K562 (cell line): ENCODE results near the gene UNC79. TPM values are rescaled to one million over a fixed set of nuclear protein-coding genes. Genes with fewer than 3 reads are reported as not detected.

Experiments
- ATAC-seq: fragments of 200-7000 bp; cut with Tn5 transposase; 3 replicates; pipeline ENCODE4 v1.9.1; 2020; ENCODE audit warnings: moderate library complexity
- BruUV-seq: library from RNA; stranded (reverse); fragments of 400-500 nt; replicated peaks from 2 replicates; lab custom pipeline; 2021; lab: Mats Ljungman, UMichigan
- CTCF ChIA-PET: fragments of 300-600 bp; formaldehyde crosslinking; extraction: SDS; loops from one replicate; lab custom pipeline; 2021; ENCODE audit warnings: low intra/inter-chr PET ratio; lab: Yijun Ruan, JAX
- POLR2A ChIA-PET: fragments of 300-600, 350-650 bp; sonication (Branson Sonifier 250); formaldehyde crosslinking; extraction: SDS; loops from one replicate; lab custom pipeline; 2021; ENCODE audit warnings: antibody characterized with exemption, inconsistent platforms; lab: Yijun Ruan, JAX
- DNase-seq, 4 experiments: peaks; one replicate each; pipeline versions ENCODE4 v3.0.0 to v3.0.0-alpha.2; 2011 to 2018; ENCODE audit warnings: low spot score in 3 of 4, mixed read lengths in 3 of 4; ENCODE audit errors: extremely low read depth in 1 of 4
- FAIRE-seq: peaks from 2 replicates; lab custom pipeline; 2011; peaks lifted over from hg19 to GRCh38; lab: Jason Lieb, UNC
- H2AFZ ChIP-seq: 2 replicates; pipeline ENCODE4 v1.6.0; 2011; ENCODE audit warnings: low read depth, low read length, control low read depth, inconsistent platforms
- H3K27ac ChIP-seq: fragments of 200-600 bp; 3 replicates; pipeline ENCODE4 v1.8.0; 2011; ENCODE audit warnings: low read depth, mild to moderate bottlenecking, control low read depth, inconsistent platforms, low read length, moderate library complexity, mixed read lengths; ENCODE audit errors: extremely low read depth
- H3K27me3 ChIP-seq, 2 experiments: fragments of 300-600 bp in 1 of 2; 2 replicates in 1 of 2; 3 replicates in 1 of 2; pipeline versions ENCODE4 v1.6.0 to v1.8.0; 2011; ENCODE audit warnings: inconsistent platforms in 2 of 2, low read length in 2 of 2, mild to moderate bottlenecking in 1 of 2, mixed read lengths in 1 of 2, moderate library complexity in 1 of 2; ENCODE audit not compliant: control insufficient read depth in 2 of 2, insufficient read depth in 2 of 2
- H3K36me3 ChIP-seq: fragments of 300-600 bp; 3 replicates; pipeline ENCODE4 v1.8.0; 2011; ENCODE audit warnings: mild to moderate bottlenecking, low read length, inconsistent platforms; ENCODE audit not compliant: control insufficient read depth, insufficient read depth
- H3K4me1 ChIP-seq, 2 experiments: fragments of 200-600 bp in 1 of 2; replicated peaks in 1 of 2; 2 replicates in 1 of 2; 3 replicates in 1 of 2; pipeline versions ENCODE4 v1.5.1 to v1.8.0; 2011; ENCODE audit warnings: inconsistent platforms in 2 of 2, low read length in 2 of 2, mild to moderate bottlenecking in 1 of 2, mixed read lengths in 1 of 2, moderate library complexity in 1 of 2; ENCODE audit not compliant: control insufficient read depth in 2 of 2, insufficient read depth in 2 of 2
- H3K4me2 ChIP-seq: 2 replicates; pipeline ENCODE4 v1.6.1; 2011; ENCODE audit warnings: low read length, control low read depth, inconsistent platforms, mixed read lengths; ENCODE audit not compliant: insufficient read depth
- H3K4me3 ChIP-seq: fragments of 200-600 bp; sonication (generic), shearing (Covaris generic); 2 replicates; pipeline ENCODE4 v1.5.1; 2016; ENCODE audit warnings: control low read depth, inconsistent platforms
- H3K79me2 ChIP-seq: fragments of 200-600 bp; 3 replicates; pipeline ENCODE4 v1.8.0; 2011; ENCODE audit warnings: low read length, inconsistent platforms; ENCODE audit not compliant: control insufficient read depth, insufficient read depth
- H3K9ac ChIP-seq, 2 experiments: 2 replicates each; pipeline versions ENCODE4 v1.6.0 to v1.6.1; 2011; ENCODE audit warnings: low read depth in 2 of 2, low read length in 2 of 2, control low read depth in 1 of 2, inconsistent platforms in 1 of 2, mild to moderate bottlenecking in 1 of 2, mixed read lengths in 1 of 2; ENCODE audit not compliant: insufficient read depth in 1 of 2
- H3K9me1 ChIP-seq: one replicate; pipeline ENCODE4 v1.6.0; 2011; ENCODE audit warnings: inconsistent platforms, mild to moderate bottlenecking, low read length, moderate library complexity; ENCODE audit not compliant: control insufficient read depth, insufficient read depth
- H3K9me3 ChIP-seq: replicated peaks from 2 replicates; pipeline ENCODE4 v1.5.1; 2011; ENCODE audit warnings: low read depth, low read length, inconsistent platforms; ENCODE audit not compliant: control insufficient read depth, insufficient read depth
- H4K20me1 ChIP-seq: replicated peaks from 2 replicates; pipeline ENCODE4 v1.6.1; 2011; ENCODE audit warnings: low read length, inconsistent platforms, mixed read lengths; ENCODE audit not compliant: control insufficient read depth, insufficient read depth
- EP300 ChIP-seq: IDR thresholded peaks from 2 replicates; pipeline ENCODE4 v1.6.1; 2012; ENCODE audit warnings: low read length, improper control_type of control experiment
- HNRNPH1 ChIP-seq: fragments of 200-400 bp; formaldehyde crosslinking; optimal IDR thresholded peaks from 2 replicates; pipeline ENCODE3; 2017; ENCODE audit warnings: low read depth, mild to moderate bottlenecking, low read length, moderate library complexity
- HNRNPLL ChIP-seq: fragments of 200-400 bp; formaldehyde crosslinking; IDR thresholded peaks from 2 replicates; pipeline ENCODE4 v1.6.1; 2017; ENCODE audit warnings: low read length, low read depth, mild to moderate bottlenecking; ENCODE audit not compliant: poor library complexity, severe bottlenecking
- KAT8 ChIP-seq: fragments of 450-650 bp; IDR thresholded peaks from 2 replicates; pipeline ENCODE4 v1.6.1; 2016; ENCODE audit warnings: low read depth, mild to moderate bottlenecking
- NCOA2 ChIP-seq, 2 experiments: fragments of 450-650 bp; IDR thresholded peaks; 2 replicates each; pipeline ENCODE4 v1.6.1; 2018; ENCODE audit warnings: mild to moderate bottlenecking in 2 of 2, moderate library complexity in 1 of 2; ENCODE audit not compliant: partially characterized antibody in 2 of 2
- NFE2 ChIP-seq: IDR thresholded peaks from 2 replicates; pipeline ENCODE4 v1.6.1; 2014; ENCODE audit warnings: antibody characterized with exemption, low read depth
- NFRKB ChIP-seq: fragments of 450-650 bp; IDR thresholded peaks from 2 replicates; pipeline ENCODE4 v1.6.1; 2016; ENCODE audit warnings: low read depth
- PHB ChIP-seq: fragments of 250-450 bp; sonication (Bioruptor Pico); IDR thresholded peaks from 2 replicates; pipeline ENCODE4 v1.5.0; 2021
- USF1 ChIP-seq: sonication (generic); formaldehyde crosslinking; IDR thresholded peaks from 2 replicates; pipeline ENCODE4 v1.9.0; 2022; ENCODE audit warnings: mild to moderate bottlenecking, missing genetic modification reagents
- USF2 ChIP-seq: sonication (generic); formaldehyde crosslinking; IDR thresholded peaks from 2 replicates; pipeline ENCODE4 v1.5.0; 2020; ENCODE audit warnings: missing genetic modification reagents
- ZEB2 ChIP-seq: fragments of 450-650 bp; IDR thresholded peaks from 2 replicates; pipeline ENCODE4 v1.6.1; 2016
- ZFP30 ChIP-seq: fragments of 250-450 bp; sonication (Bioruptor Pico); IDR thresholded peaks from 2 replicates; pipeline ENCODE4 v1.8.0; 2022; ENCODE audit warnings: moderate library complexity, mild to moderate bottlenecking, inconsistent platforms, borderline replicate concordance
- ZHX1 ChIP-seq: fragments of 150-350 bp; conservative IDR thresholded peaks from 2 replicates; pipeline ENCODE4 v1.6.1; 2014; ENCODE audit warnings: low read length
- ZNF146 ChIP-seq: IDR thresholded peaks from one replicate; pipeline ENCODE4 v1.6.1; 2018; ENCODE audit warnings: missing compliant biosample characterization; ENCODE audit not compliant: unreplicated experiment
- ZNF24 ChIP-seq: fragments of 450-650 bp; IDR thresholded peaks from 2 replicates; pipeline ENCODE4 v1.6.1; 2016
- ZNF277 ChIP-seq: fragments of 250-450 bp; sonication (Bioruptor Pico); IDR thresholded peaks from 2 replicates; pipeline ENCODE4 v1.8.0; 2022; ENCODE audit warnings: inconsistent platforms, mild to moderate bottlenecking, moderate library complexity, borderline replicate concordance
- ZNF384 ChIP-seq: IDR thresholded peaks from 2 replicates; pipeline ENCODE4 v1.6.1; 2012; ENCODE audit warnings: low read depth, low read length, improper control_type of control experiment
- ZSCAN29 ChIP-seq: fragments of 450-650 bp; IDR thresholded peaks from 2 replicates; pipeline ENCODE4 v1.6.1; 2017
- WGBS: fragments of 100-300 bp; shearing (Covaris generic); methylation state at CpG from one replicate; pipeline ENCODE4 v1.1.6; 2016; ENCODE audit warnings: low coverage, mixed read lengths; ENCODE audit not compliant: insufficient coverage; ENCODE audit errors: missing lambda C conversion rate; 5-methylcytosine and 5-hydroxymethylcytosine counted together
- in situ Hi-C: fragments of 300-500 bp; cut with MboI; formaldehyde crosslinking; loops from 4 replicates; pipeline ENCODE4 v1.15.0; 2018; ENCODE audit warnings: inconsistent platforms, mixed read lengths
- intact Hi-C: fragments of 100-400 bp; cut with micrococcal nuclease; formaldehyde crosslinking; loops from 2 replicates; pipeline ENCODE4 v1.14.2; 2022
- polyA plus RNA-seq, 8 experiments: library from polyadenylated mRNA; depleted of rRNA in 4 of 8; stranded (reverse) in 5 of 8; unstranded in 3 of 8; fragments of >200 nt; fragmentation: Nextera tagmentation in 2 of 8; fragmentation: Illumina TruSeq in 1 of 8; extraction: Ambion mirVana in 2 of 8; extraction: Trizol in 1 of 8; gene quantifications; 2 replicates each; pipeline versions ENCODE4 v1.2.1 to v1.2.3, GENCODE V29; 2011 to 2014; ENCODE audit warnings: inconsistent platforms in 1 of 8, missing spikeins in 1 of 8
- total RNA-seq, 7 experiments: library from RNA; depleted of rRNA in 6 of 7; stranded (reverse); fragments of >200 nt in 6 of 7; fragmentation: Illumina TruSeq in 2 of 7; extraction: Trizol in 2 of 7; gene quantifications; 2 replicates each; pipeline versions ENCODE4 v1.2.1 to v1.2.3, GENCODE V29; 2011 to 2021; ENCODE audit warnings: low replicate concordance in 1 of 7

The UNC79 gene
- total and polyA plus RNA-seq, 9 of the 15 experiments (the other 6 are each of a cell fraction or from before 2014, with no cell fraction given) = under 0.01 to 0.04 (median 0.01) TPM; not detected in 6

- no peaks in the 10 kb centered on the region for H3K4me1 ChIP-seq
- in situ Hi-C loops (no loop called here), intact Hi-C loops (no loop called here)
- H3K4me3 ChIP-seq = no peak overlapping the region
- POLR2A ChIA-PET = interaction anchor here (0.6 kb wide), 1 partner anchor 436 kb away, joined by 3 read pairs; no protein-coding TSS in a partner anchor
- H3K9ac ChIP-seq = no peak overlapping the region
- no peaks in the 10 kb centered on the region for H3K9me3 ChIP-seq
- no peak overlapping the region for H3K27ac ChIP-seq
- WGBS = 0% methylated on average over 3 of the region's 3 CpGs
- FAIRE-seq = no peak
- TF ChIP-seq NCOA2 (IDR thresholded peaks at IDR 0.05; ENCODE audit: partially characterized antibody in 2 of 2) (no peak), ZEB2 (no peak), NFE2 (no peak), PHB (CRISPR knock-in tag) (no peak), ZNF146 (CRISPR knock-in tag) (no peak), HNRNPH1 (no peak), NFRKB (no peak), USF1 (no peak), ZSCAN29 (no peak), ZNF24 (no peak), HNRNPLL (no peak), USF2 (CRISPR knock-in tag) (no peak), KAT8 (no peak), ZFP30 (CRISPR knock-in tag) (no peak), EP300 (no peak), ZNF277 (CRISPR knock-in tag) (no peak), ZHX1 (no peak), ZNF384 (no peak)
- no peaks in the 10 kb centered on the region for H3K9me1 ChIP-seq
- DNase-seq = no peak
- no peaks in the 10 kb centered on the region for H3K79me2 ChIP-seq
- peaks cover 0 to 4% of the 10 kb centered on the region in 2 experiments; a peak in 1 of 5 replicates for H3K27me3 ChIP-seq
- H3K4me2 ChIP-seq = no peak overlapping the region
- no TSS peak for BruUV-seq
- ATAC-seq = no peak
- CTCF ChIA-PET = no interaction called here
- no peak overlapping the region for H2AFZ ChIP-seq
- H4K20me1 ChIP-seq = no peaks in the 10 kb centered on the region
- no peaks in the 10 kb centered on the region for H3K36me3 ChIP-seq
Observed at GRCh38 chr14:93535537-93535936, 104.8 kb downstream of the UNC79 start.
